IMR-90 (cell line): ENCODE data around the gene SPAAR. TPM values are rescaled to one million over a fixed set of nuclear protein-coding genes. Genes with fewer than 3 reads are reported as not detected.

Experiments used
- BHLHE40 ChIP-seq: fragments of 150-350 bp; IDR thresholded peaks from 2 replicates; pipeline ENCODE4 v1.6.1; 2016; ENCODE audit warnings: mild to moderate bottlenecking, low read depth, low read length
- polyA plus RNA-seq, 3 experiments: library from polyadenylated mRNA; depleted of rRNA; stranded (reverse); fragments of >200 nt; gene quantifications; 2 replicates each; pipeline ENCODE4 v1.2.3, GENCODE V29; 2012; ENCODE audit warnings: low replicate concordance in 1 of 3
- total RNA-seq: library from RNA; depleted of rRNA; stranded (reverse); fragments of >200 nt; gene quantifications from 2 replicates; pipeline ENCODE4 v1.2.3, GENCODE V29; 2012
- TF ChIP-seq, protein P1 (sequence below): fragments of 150-350 bp; IDR thresholded peaks from 2 replicates; pipeline ENCODE4 v1.6.1; 2016; ENCODE audit warnings: low read depth, mild to moderate bottlenecking, low read length, moderate library complexity, borderline replicate concordance

Gene SPAAR
- total and polyA plus RNA-seq, 2 of the 4 experiments (the other 2 are of a cell fraction): 0.18 to 0.32 TPM

- TF ChIP-seq, protein P1, sequence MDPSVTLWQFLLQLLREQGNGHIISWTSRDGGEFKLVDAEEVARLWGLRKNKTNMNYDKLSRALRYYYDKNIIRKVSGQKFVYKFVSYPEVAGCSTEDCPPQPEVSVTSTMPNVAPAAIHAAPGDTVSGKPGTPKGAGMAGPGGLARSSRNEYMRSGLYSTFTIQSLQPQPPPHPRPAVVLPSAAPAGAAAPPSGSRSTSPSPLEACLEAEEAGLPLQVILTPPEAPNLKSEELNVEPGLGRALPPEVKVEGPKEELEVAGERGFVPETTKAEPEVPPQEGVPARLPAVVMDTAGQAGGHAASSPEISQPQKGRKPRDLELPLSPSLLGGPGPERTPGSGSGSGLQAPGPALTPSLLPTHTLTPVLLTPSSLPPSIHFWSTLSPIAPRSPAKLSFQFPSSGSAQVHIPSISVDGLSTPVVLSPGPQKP: no peak
- no peak for TF ChIP-seq BHLHE40
These were observed 29.4 kb downstream of the SPAAR start (continued) for GRCh38 chr9:35938474-35939356.
